ENCODE measurements around the gene SHROOM2.

SHROOM2 gene

DNA sequence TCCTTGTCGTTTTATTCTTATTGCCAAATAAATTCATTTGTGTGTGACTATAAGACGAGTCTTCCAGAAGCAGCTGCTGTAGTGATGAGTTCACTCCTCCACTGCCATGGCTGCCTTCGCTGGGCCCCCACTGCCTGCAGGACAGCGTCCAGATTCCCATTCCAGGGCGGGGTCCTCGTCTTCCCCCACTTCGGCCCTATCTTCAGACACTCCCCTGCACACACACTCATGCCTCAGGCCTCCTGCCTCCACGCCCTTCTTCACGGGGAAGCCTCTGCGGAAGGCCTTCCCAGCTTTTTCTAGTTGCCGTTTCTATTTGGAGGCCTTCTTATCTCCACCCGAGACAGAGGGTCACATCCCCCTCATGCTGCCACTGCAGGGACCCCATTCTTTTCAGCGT lies 80.4 kb downstream of the SHROOM2 start:
- no peak for DNase-seq

- DNase-seq, result no peak
These were observed 81.0 kb downstream of the SHROOM2 start for GRCh38 chrX:9867226-9867625.

DNA sequence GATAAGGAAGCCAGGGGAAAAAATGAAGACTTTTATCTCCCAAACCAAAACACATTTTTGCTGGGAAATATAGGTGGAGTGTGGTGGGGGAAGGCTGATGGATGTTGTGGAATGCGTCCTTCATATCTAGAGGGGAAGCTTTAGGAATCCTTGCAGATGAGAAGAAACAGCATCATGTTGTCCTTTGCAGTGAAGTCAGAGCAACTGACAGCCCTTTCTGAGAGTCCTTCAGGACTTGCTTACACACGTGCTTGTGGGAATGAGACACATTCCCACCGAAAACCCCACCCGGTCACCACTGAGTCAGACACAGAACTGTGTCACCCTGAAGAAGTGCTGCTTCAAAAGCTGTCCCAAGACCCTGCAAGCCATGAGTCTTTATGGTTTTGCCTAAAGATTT lies 81.5 kb downstream of the SHROOM2 start:
- no peak for DNase-seq

DNA sequence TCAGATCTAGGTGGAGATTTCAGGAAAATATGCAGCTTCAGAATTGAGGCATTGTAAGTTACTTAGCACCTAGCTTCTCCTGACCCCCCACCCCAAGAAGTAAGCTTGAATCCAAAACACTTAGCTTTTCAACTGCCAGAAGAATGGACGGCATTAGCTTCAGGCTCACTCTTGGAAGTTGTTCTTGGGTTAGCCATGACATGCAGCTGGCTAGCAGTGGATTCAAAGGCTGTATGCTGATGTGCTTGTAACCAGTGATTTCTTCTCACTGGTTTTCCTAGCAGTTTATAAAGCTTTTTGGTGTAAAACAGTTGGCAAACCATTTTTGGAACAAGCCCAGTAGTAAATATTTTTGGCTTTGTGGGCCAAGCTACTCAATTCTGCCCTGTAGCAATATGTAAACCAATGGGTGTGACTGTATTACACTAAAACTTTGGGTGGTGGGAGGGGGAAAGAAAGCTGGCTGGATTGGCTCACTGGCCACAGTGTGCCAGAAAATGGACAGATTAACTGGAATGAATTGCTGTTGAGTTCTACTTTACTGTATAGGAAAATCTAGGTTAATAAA lies 85.6 kb downstream of the SHROOM2 start:
- no peak for DNase-seq

DNA sequence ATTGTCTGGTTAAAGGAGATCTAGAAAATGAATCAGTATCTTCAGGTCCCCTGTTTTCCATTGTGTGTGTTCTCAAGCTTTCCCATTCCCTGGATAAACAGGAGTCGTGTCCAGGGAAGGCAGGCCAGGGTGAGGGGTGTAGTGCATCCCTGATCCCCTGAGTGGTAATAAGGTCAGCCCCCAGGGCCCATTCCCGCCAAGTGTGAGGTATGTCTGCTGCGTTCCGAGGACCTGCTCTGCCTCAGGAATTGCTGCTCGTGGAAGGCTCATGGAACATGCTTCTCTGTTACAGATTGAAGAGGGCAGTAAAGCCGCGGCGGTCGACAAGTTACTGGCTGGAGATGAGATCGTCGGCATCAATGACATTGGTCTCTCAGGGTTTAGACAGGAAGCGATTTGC lies 87.1 kb downstream of the SHROOM2 start:
- DNase-seq, result no peak

GRCh38 chrX:9873952-9874351 lies 87.7 kb downstream of the SHROOM2 start:
- DNase-seq, result no peak

GRCh38 chrX:9874483-9874882 lies 88.3 kb downstream of the SHROOM2 start:
- no peak for DNase-seq

DNA sequence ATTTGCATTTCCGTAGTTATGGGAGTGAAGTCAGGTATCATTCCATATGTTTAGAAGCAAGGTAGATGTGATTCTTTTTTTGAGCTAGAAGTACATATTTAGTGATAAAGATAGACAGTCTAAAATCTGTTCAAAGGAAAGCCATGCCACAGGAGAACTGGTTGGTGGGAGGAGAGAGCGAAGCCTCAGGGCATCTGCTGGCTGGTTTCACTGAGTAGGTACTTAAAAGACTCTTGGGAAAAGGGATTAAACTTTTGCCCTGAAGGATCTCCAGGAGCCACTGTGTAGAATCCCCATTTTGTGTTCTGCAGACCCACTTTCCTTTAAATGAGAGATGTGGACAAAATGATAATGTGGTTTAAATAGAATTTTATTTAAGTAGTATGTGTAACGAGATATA lies 89.6 kb downstream of the SHROOM2 start:
- no peak for DNase-seq

- DNase-seq, result no peak
These were observed 90.0 kb downstream of the SHROOM2 start for GRCh38 chrX:9876201-9876600.

GRCh38 chrX:9878146-9878820 lies 92.1 kb downstream of the SHROOM2 start:
- peak; percentile 54 for DNase-seq

DNA sequence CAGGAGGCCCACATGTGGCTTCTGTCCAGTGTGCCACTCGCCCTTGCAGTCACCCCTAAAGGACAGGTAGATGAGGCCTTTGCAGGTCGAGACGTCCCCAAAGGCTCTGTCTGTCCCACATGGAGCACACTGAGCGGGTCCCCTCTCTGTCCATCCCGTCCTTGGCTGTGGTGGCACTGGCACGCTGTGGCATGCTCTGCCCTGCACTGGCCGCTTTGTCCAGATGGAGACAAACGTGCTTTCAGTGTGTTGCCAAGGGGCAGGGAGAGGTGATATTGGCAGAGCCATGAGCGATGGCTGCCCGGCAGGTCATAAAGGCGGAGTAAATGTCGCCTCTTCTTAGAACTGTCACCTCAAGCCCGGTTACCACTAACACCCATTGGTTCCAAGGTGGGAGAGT lies 94.0 kb downstream of the SHROOM2 start:
- DNase-seq, result no peak

GRCh38 chrX:9880870-9881269 lies 94.6 kb downstream of the SHROOM2 start:
- DNase-seq, result no peak

- DNase-seq, result no peak
These were observed 96.6 kb downstream of the SHROOM2 start for GRCh38 chrX:9882669-9883446.

GRCh38 chrX:9884031-9884779 lies 98.0 kb downstream of the SHROOM2 start:
- DNase-seq, result peak; percentile 15

DNA sequence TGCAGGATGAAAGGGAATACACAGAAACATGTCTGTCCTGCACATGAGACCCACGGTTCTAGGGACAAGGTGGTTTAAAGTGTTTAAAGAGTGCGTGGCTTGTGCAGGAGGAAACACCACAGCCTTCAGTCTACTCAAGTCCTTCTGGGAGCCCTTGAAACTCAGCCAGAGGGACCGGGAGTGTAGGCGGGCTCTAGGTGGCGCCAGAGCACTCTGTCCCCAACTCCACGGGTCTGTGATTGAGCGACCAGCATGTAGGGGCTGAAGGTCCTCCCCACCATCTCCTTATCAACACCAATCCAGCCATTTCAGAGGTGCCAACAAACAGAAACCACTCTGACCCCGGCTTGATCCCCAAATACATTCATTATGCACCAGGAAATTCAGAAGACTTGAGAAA lies 98.9 kb downstream of the SHROOM2 start:
- no peak for DNase-seq

DNA sequence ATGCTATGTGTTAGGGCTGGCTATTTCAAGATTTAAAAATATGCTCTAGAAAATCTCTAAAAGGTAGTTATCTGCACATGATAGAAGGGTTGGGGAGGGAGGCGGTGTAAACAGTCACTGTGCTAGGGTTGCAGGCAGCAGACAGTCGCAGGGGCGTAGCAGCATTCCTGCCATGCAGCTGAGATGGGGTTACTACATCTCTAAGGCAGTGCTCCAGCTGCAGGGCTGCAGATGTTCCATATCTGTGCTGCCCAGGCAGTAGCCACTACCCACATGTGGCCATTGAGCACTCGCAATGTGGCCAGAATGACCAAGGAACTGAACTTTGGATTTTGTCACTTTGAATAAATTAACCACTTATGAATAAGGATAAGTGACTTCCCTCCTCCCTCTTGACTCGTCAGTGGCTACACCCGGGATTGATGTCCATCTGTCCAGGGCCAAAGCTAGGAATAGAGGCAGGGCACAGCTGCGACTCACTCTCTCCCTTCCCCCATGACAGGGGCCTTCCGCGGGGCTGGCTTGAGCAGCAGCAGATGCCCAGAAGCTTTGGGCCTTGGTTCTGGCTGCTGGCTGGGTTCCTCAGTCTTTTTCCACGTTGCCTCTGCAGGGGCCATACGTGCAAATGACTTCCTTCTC lies 101.5 kb downstream of the SHROOM2 start:
- no peak for DNase-seq

- DNase-seq, result no peak
These were observed 102.8 kb downstream of the SHROOM2 start for GRCh38 chrX:9888953-9889470.

- no peak for DNase-seq
These were observed 104.5 kb downstream of the SHROOM2 start for GRCh38 chrX:9890681-9891091.

DNA sequence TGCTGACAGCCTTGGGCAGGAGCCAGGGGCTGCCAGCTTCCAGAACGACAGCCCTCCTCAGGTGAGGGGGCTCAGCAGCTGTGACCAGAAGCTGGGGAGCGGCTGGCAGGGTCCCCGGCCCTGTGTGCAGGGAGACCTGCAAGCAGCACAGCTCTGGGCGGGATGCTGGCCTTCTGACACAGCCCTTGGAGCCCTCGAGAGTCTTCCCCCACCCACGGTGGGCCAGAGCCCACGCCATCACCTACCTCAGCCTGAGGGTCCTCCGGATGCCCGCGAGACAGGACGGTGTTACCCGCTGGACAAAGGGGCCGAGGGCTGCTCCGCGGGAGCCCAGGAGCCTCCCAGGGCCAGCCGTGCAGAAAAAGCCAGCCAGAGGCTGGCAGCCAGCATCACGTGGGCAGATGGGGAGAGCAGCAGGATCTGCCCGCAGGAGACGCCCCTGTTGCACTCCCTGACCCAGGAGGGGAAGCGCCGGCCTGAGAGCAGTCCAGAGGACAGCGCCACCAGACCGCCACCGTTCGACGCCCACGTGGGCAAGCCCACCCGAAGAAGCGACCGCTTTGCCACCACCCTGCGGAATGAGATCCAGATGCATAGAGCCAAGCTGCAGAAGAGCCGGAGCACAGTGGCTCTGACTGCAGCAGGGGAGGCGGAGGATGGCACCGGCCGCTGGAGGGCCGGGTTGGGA lies 109.1 kb downstream of the SHROOM2 start:
- DNase-seq, result no peak

DNA sequence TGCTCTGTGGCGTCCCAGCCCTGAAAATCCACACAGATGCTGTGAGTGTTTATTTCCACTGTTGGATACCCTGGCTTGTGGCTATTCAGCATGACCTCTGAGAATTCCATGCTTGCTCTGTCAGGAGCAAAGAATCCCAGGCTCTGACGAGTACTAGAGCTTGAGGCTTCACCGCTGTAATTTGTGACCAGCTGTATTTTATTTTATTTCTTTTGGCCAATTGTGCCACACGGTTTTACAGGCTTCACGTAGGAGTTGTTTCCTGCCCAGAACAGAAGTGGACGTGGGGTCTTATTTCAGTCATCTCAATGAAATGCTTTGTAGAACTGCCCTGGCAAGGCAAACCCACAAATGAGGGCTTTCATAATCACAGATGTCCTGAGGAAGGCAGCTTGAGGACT lies 111.5 kb downstream of the SHROOM2 start:
- DNase-seq, result no peak

GRCh38 chrX:9899640-9900111 lies 113.4 kb downstream of the SHROOM2 start:
- no peak for DNase-seq

- no peak for DNase-seq
These were observed 116.4 kb downstream of the SHROOM2 start for GRCh38 chrX:9902656-9903055.

Measured in NCI-H2171 (cell line).